H1 (cell line): ENCODE measurements around the gene RNF220. TPM values are rescaled to one million over a fixed set of nuclear protein-coding genes. Genes with fewer than 3 reads are reported as not detected.

Experiments
- CREB1 ChIP-seq: IDR thresholded peaks from 2 replicates; pipeline ENCODE4 v1.6.1; 2012; ENCODE audit warnings: inconsistent platforms
- SUZ12 ChIP-seq: fragments of 200-600 bp; sonication (generic); IDR thresholded peaks from 2 replicates; pipeline ENCODE4 v1.6.1; 2012; ENCODE audit warnings: mild to moderate bottlenecking, inconsistent platforms, low read length, moderate library complexity, mixed read lengths
- polyA plus RNA-seq, 7 experiments: library from polyadenylated mRNA; depleted of rRNA in 3 of 7; stranded (reverse) in 5 of 7; unstranded in 2 of 7; fragments of >200 nt in 5 of 7; fragments of 200-250 nt in 2 of 7; gene quantifications; 1 replicate in 5 of 7; 2 replicates in 1 of 7; 4 replicates in 1 of 7; pipeline versions ENCODE4 v1.2.1 to v1.2.3, GENCODE V29; 2011 to 2013; ENCODE audit warnings: missing spikeins in 2 of 7, mixed read lengths in 2 of 7
- total RNA-seq: library from RNA; stranded (reverse); fragmentation: NEBNext Ultra II Directional; extraction: Animal tissue kit (Norgen Biotek cat#: 25700); gene quantifications from 2 replicates; pipeline ENCODE4 v1.2.1, GENCODE V29; 2021
- TF ChIP-seq, protein P1 (sequence below): IDR thresholded peaks from 2 replicates; pipeline ENCODE4 v1.6.1; 2012; ENCODE audit warnings: low read length, inconsistent platforms

RNF220 gene
- total and polyA plus RNA-seq, 2 of the 8 experiments (the other 6 are each of a cell fraction or from before 2014, with no cell fraction given): 123 to 160 TPM

DNA sequence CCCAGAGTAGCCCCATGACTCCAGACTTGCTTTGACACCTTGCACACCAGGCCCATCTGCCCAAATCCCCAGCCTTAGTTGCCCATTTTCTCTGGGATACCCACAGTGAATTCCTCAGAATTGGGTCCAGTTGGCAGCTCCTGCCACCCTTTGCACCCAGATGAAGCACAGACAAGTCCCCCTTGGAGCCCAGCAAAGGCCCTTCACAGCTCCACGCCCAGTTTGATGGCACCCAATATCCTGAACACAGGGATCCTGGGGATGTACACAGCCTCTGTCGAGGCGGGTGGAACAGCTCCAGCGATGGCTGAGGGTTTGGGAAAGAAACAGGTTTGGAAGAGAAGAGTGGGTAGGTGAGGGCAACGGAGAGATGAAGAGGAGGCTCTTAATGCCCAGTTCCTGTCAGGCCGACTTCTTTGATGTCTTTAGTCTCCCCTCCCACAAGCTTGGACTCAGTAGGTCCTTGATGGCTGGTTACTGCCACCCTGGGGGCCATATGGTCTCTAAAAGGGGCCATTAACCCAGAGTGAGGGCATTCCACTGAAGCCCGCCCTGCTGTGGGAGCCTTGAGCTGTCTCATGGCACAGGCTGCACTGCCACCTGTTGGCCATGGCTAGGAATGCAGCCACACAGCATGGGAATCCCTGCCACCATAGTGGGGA is 247.5 kb downstream of the RNF220 start (continued):
- peak; percentile 43; the same call in 1 of the 2 replicates for TF ChIP-seq CREB1
- TF ChIP-seq, protein P1, sequence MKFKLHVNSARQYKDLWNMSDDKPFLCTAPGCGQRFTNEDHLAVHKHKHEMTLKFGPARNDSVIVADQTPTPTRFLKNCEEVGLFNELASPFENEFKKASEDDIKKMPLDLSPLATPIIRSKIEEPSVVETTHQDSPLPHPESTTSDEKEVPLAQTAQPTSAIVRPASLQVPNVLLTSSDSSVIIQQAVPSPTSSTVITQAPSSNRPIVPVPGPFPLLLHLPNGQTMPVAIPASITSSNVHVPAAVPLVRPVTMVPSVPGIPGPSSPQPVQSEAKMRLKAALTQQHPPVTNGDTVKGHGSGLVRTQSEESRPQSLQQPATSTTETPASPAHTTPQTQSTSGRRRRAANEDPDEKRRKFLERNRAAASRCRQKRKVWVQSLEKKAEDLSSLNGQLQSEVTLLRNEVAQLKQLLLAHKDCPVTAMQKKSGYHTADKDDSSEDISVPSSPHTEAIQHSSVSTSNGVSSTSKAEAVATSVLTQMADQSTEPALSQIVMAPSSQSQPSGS: 0 out of 2 replicates have a peak, but pooled peaks have one; percentile 25
- no peak for TF ChIP-seq SUZ12
